ENCODE measurements around the gene VWA7.

DNA sequence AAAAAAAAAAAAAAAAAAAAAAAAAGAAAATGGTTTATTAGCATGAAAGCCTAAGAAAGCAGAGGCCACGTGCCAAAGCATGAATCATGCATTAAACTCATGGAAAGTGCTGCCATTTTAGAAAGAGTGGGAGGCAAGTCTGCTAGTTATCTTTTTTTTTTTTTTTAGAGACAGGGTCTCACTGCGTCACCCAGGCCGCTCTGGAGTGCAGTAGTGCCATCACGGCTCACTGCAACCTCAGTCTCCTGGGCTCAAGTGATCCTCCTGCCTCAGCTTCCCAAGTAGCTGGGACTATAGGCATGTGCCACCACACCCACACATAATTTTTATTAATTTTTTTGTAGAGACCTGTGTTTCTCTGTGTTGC is 5.2 kb downstream of the VWA7 start:
- TF ChIP-seq CTCF (IDR thresholded peaks at IDR 0.05 in 8 of 11, conservative IDR thresholded peaks at IDR 0.05 in 3 of 11) (no peak), POLR2A (IDR thresholded peaks at IDR 0.05) (no peak)

Data from spleen (tissue), 7 donors.